RPMI7951 (cell line): ENCODE data around the gene CPNE5. TPM values are rescaled to one million over a fixed set of nuclear protein-coding genes. Genes with fewer than 3 reads are reported as not detected.
"Not testable (repeated sequence)": the region's sequence is repeated elsewhere in the genome, so short reads cannot be mapped to it uniquely, and the experiment has no call there.

ENCODE experiments used
- DNase-seq: peaks from one replicate; pipeline ENCODE4 v3.0.0-alpha.2; 2012; ENCODE audit warnings: low read depth
- total RNA-seq: library from RNA; depleted of rRNA; stranded (reverse); fragments of >200 nt; shearing (Covaris generic); gene quantifications from 2 replicates; pipeline ENCODE4 v1.2.3, GENCODE V29; 2014

Gene CPNE5
- total RNA-seq, 1 experiment from 2014 or later = not detected

- DNase-seq = no peak
Observed at GRCh38 chr6:36817176-36817817, 21.9 kb downstream of the CPNE5 start.

- peak; percentile 6 for DNase-seq
Observed at GRCh38 chr6:36815962-36816735, 23.1 kb downstream of the CPNE5 start.

- no peak for DNase-seq
Observed at GRCh38 chr6:36814249-36814648, 25.0 kb downstream of the CPNE5 start.

- DNase-seq = no peak
Observed at GRCh38 chr6:36813526-36813925, 25.7 kb downstream of the CPNE5 start.

GRCh38 chr6:36813047-36813446, 26.2 kb downstream of the CPNE5 start:
- DNase-seq = not testable (repeated sequence)

- DNase-seq = no peak
Observed at GRCh38 chr6:36809941-36810803, 29.1 kb downstream of the CPNE5 start.

- no peak for DNase-seq
Observed at GRCh38 chr6:36809156-36809555, 30.1 kb downstream of the CPNE5 start.

GRCh38 chr6:36808634-36809033, 30.6 kb downstream of the CPNE5 start:
- DNase-seq = no peak

- no peak for DNase-seq
Observed at GRCh38 chr6:36807750-36808149, 31.5 kb downstream of the CPNE5 start.

GRCh38 chr6:36807143-36807542, 32.1 kb downstream of the CPNE5 start:
- no peak for DNase-seq

GRCh38 chr6:36805917-36806316, 33.3 kb downstream of the CPNE5 start:
- DNase-seq = no peak

GRCh38 chr6:36805096-36805797, 34.0 kb downstream of the CPNE5 start:
- no peak for DNase-seq

- DNase-seq = no peak
Observed at GRCh38 chr6:36804563-36804962, 34.7 kb downstream of the CPNE5 start.

- DNase-seq = no peak
Observed at GRCh38 chr6:36803908-36804307, 35.3 kb downstream of the CPNE5 start.

GRCh38 chr6:36803482-36803881, 35.8 kb downstream of the CPNE5 start:
- DNase-seq = no peak

GRCh38 chr6:36800223-36801076, 38.8 kb downstream of the CPNE5 start:
- peak; percentile 10 for DNase-seq

GRCh38 chr6:36798852-36799251, 40.4 kb downstream of the CPNE5 start:
- DNase-seq = no peak

- DNase-seq = no peak
Observed at GRCh38 chr6:36797653-36798052, 41.6 kb downstream of the CPNE5 start.

- DNase-seq = no peak
Observed at GRCh38 chr6:36797055-36797454, 42.2 kb downstream of the CPNE5 start.

GRCh38 chr6:36794713-36795065, 44.6 kb downstream of the CPNE5 start:
- no peak for DNase-seq
